ENCODE measurements around the gene TENM4. TPM values are rescaled to one million over a fixed set of nuclear protein-coding genes. Genes with fewer than 3 reads are reported as not detected.

Gene TENM4
- polyA plus RNA-seq, 1 experiment = 5.5 TPM

- ChIA-PET CTCF (no interaction called here), POLR2A (no interaction called here)
- Histone ChIP-seq H3K4me3 (ENCODE audit: low read depth, low read length) (no peak overlapping the region), H3K9me3 (ENCODE audit: control insufficient read depth, insufficient read depth, low read length) (peaks cover 5% of the 10 kb centered on the region; the same call in 1 of the 2 replicates), H3K27me3 (ENCODE audit: control insufficient read depth, insufficient read depth, low read length) (no peaks in the 10 kb centered on the region), H3K27ac (ENCODE audit: low read depth, low read length) (no peak overlapping the region)
- no peak for TF ChIP-seq CTCF (IDR thresholded peaks at IDR 0.05; ENCODE audit: low read depth, low read length)
- DNase-seq (ENCODE audit: low read depth, low spot score) = no peak
These were observed 312.5 kb downstream of the TENM4 start for GRCh38 chr11:79128291-79128690.

GRCh38 chr11:79122759-79123158 is 318.1 kb downstream of the TENM4 start:
- H3K9me3 ChIP-seq (ENCODE audit: control insufficient read depth, insufficient read depth, low read length) = peaks cover 5% of the 10 kb centered on the region; the same call in 1 of the 2 replicates
- ChIA-PET POLR2A (no interaction called here), CTCF (interaction anchor here (0.6 kb wide), 1 partner anchor 22 kb away, joined by 3 read pairs; no protein-coding TSS in a partner anchor)
- no peaks in the 10 kb centered on the region for H3K27me3 ChIP-seq (ENCODE audit: control insufficient read depth, insufficient read depth, low read length)
- H3K4me3 ChIP-seq (ENCODE audit: low read depth, low read length) = no peak overlapping the region
- no peak for TF ChIP-seq CTCF (IDR thresholded peaks at IDR 0.05; ENCODE audit: low read depth, low read length)
- H3K27ac ChIP-seq (ENCODE audit: low read depth, low read length) = no peak overlapping the region
- no peak for DNase-seq (ENCODE audit: low read depth, low spot score)

- TF ChIP-seq CTCF (IDR thresholded peaks at IDR 0.05; ENCODE audit: low read depth, low read length) = no peak
- no peak overlapping the region for H3K4me3 ChIP-seq (ENCODE audit: low read depth, low read length)
- POLR2A ChIA-PET = no interaction called here
- DNase-seq (ENCODE audit: low read depth, low spot score) = no peak
- H3K27me3 ChIP-seq (ENCODE audit: control insufficient read depth, insufficient read depth, low read length) = no peaks in the 10 kb centered on the region
- no peaks in the 10 kb centered on the region; the same call in 1 of the 2 replicates for H3K9me3 ChIP-seq (ENCODE audit: control insufficient read depth, insufficient read depth, low read length)
- no peak overlapping the region for H3K27ac ChIP-seq (ENCODE audit: low read depth, low read length)
- CTCF ChIA-PET = interaction anchor here (1.6 kb wide), 1 partner anchor 21 kb away, joined by 6 read pairs; no protein-coding TSS in a partner anchor
These were observed 319.5 kb downstream of the TENM4 start for GRCh38 chr11:79121351-79121750.

- H3K27ac ChIP-seq (ENCODE audit: low read depth, low read length) = no peak overlapping the region
- POLR2A ChIA-PET = no interaction called here
These were observed 321.1 kb downstream of the TENM4 start for GRCh38 chr11:79119491-79120284.

More at GRCh38 chr11:79119491-79120284, 321.1 kb downstream of the TENM4 start:
- CTCF ChIA-PET = no interaction called here
- Histone ChIP-seq H3K9me3 (ENCODE audit: control insufficient read depth, insufficient read depth, low read length) (no peaks in the 10 kb centered on the region), H3K27me3 (ENCODE audit: control insufficient read depth, insufficient read depth, low read length) (no peaks in the 10 kb centered on the region), H3K4me3 (ENCODE audit: low read depth, low read length) (no peak overlapping the region)
- no peak for TF ChIP-seq CTCF (IDR thresholded peaks at IDR 0.05; ENCODE audit: low read depth, low read length)
- no peak for DNase-seq (ENCODE audit: low read depth, low spot score)
